Kidney (tissue), 14 donors: ENCODE data around the gene DGKI. TPM values are rescaled to one million over a fixed set of nuclear protein-coding genes. Genes with fewer than 3 reads are reported as not detected.

Source experiments
- DNase-seq, 5 donors: peaks; one replicate each; pipeline ENCODE4 v3.0.0-alpha.2; 2013 to 2020
- FAIRE-seq: peaks from 2 replicates; lab custom pipeline; 2012; peaks lifted over from hg19 to GRCh38; lab: Jason Lieb, UNC
- H3K27ac ChIP-seq, 2 donors: one replicate each; pipeline ENCODE4 v1.7.0; 2013; ENCODE audit warnings: low read depth in 2 of 2, low read length in 2 of 2, inconsistent platforms in 1 of 2
- H3K27me3 ChIP-seq: one replicate; pipeline ENCODE4 v1.7.1; 2013; ENCODE audit warnings: low read length, inconsistent platforms; ENCODE audit not compliant: control insufficient read depth, insufficient read depth
- H3K36me3 ChIP-seq, 3 donors: one replicate each; pipeline versions ENCODE4 v1.7.0 to v1.7.1; 2013; ENCODE audit warnings: low read length in 3 of 3, control low read depth in 1 of 3, inconsistent platforms in 1 of 3; ENCODE audit not compliant: insufficient read depth in 3 of 3, control insufficient read depth in 2 of 3
- H3K4me1 ChIP-seq, 3 donors: one replicate each; pipeline versions ENCODE4 v1.7.0 to v1.7.1; 2013; ENCODE audit warnings: low read length in 3 of 3, inconsistent platforms in 1 of 3, low read depth in 1 of 3; ENCODE audit not compliant: control insufficient read depth in 2 of 3, insufficient read depth in 2 of 3
- H3K4me3 ChIP-seq, 3 donors: one replicate each; pipeline versions ENCODE4 v1.7.0 to v1.8.1; 2013; ENCODE audit warnings: low read length in 3 of 3, control low read depth in 1 of 3, inconsistent platforms in 1 of 3
- H3K9ac ChIP-seq, 3 donors: one replicate each; pipeline versions ENCODE4 v1.7.0 to v1.7.1; 2013; ENCODE audit warnings: low read length in 3 of 3, control low read depth in 1 of 3, inconsistent platforms in 1 of 3
- H3K9me3 ChIP-seq, 3 donors: one replicate each; pipeline versions ENCODE4 v1.7.0 to v1.7.1; 2013; ENCODE audit warnings: low read length in 3 of 3, control low read depth in 1 of 3, inconsistent platforms in 1 of 3; ENCODE audit not compliant: control insufficient read depth in 2 of 3, insufficient read depth in 1 of 3
- CTCF ChIP-seq: IDR thresholded peaks from 3 replicates; pipeline ENCODE4 v1.5.1; 2012; ENCODE audit warnings: mild to moderate bottlenecking, moderate library complexity, borderline replicate concordance; ENCODE audit not compliant: insufficient read depth; ENCODE audit errors: extremely low read depth
- intact Hi-C: fragments of 100-400 bp; cut with DNase I; formaldehyde crosslinking; loops from one replicate; pipeline ENCODE4 v1.11.1; 2022
- polyA plus RNA-seq: library from polyadenylated mRNA; stranded (reverse); fragments of 350-450 nt; fragmentation: Illumina TruSeq; extraction: RNeasy Lipid Tissue Mini Kit (QIAGEN cat#74804); gene quantifications from one replicate; pipeline ENCODE4 v1.2.3, GENCODE V29; 2014; ENCODE audit warnings: low read depth, low replicate concordance; ENCODE audit not compliant: insufficient read depth
- total RNA-seq: library from RNA; stranded (reverse); fragmentation: NEBNext Ultra II Directional; extraction: Animal tissue kit (Norgen Biotek cat#: 25700); gene quantifications from one replicate; pipeline ENCODE4 v1.2.1, GENCODE V29; 2021
- donor health status: control.
- donor health status: control.
- donor health status: control.
- donor health status: control.
- donor health status: control.
- donor health status: DM: yes; HTN: yes; CAD: no.
- donor health status: Normal renal cell carcinoma (clear cell type).

The DGKI gene
- total and polyA plus RNA-seq, 2 donors from 2014 or later: 1.3 to 2.5 TPM

DNA sequence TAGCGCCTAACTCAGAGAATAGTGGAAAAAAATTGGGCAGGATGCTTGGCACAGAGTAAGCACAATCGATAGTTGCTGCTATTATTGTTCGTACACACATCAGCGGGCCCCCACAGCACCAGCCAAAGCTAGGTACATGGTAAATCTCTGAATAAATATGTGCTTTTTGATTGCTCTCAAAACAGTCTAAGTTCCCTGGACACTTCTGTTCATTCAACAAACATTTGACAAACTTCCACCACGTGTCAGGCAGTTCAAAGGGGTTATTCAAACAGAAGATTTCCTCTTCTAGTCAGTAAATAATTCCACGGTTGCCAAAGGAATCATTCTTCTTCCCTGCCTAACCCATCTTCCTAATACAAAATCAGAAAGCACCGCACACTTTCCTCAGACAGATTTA, 150.8 kb downstream of the DGKI start:
- H3K4me3 ChIP-seq: no peak overlapping the region
- H3K4me1 ChIP-seq: no peaks in the 10 kb centered on the region
- DNase-seq: peak in 1 of 5 donors; percentile 5
- intact Hi-C loops: no loop called here
- H3K9ac ChIP-seq: no peak overlapping the region
- no peaks in the 10 kb centered on the region for H3K9me3 ChIP-seq
- H3K27me3 ChIP-seq: no peaks in the 10 kb centered on the region
- TF ChIP-seq CTCF: no peak
- FAIRE-seq: no peak
- no peaks in the 10 kb centered on the region for H3K36me3 ChIP-seq
- no peak overlapping the region for H3K27ac ChIP-seq

DNA sequence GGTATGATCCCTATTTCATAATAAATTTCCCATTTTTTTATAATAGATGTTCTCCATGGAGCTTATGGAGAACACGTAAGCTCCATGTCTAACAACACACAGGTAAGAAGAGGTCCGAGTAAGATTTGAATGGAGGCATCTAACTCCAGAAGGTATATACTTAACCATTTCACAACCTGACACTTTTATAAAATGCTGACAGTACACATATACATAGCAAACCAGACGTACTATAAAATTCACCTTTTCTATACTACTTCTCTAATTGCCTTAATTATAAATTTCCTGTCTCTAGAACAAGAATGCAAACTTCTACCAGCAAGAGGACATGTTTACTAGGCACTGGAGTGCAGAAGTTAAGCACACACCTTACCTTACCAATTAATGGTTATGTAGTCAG, 151.3 kb downstream of the DGKI start:
- TF ChIP-seq CTCF: no peak
- Histone ChIP-seq H3K9ac (no peak overlapping the region), H3K9me3 (no peaks in the 10 kb centered on the region), H3K27ac (no peak overlapping the region), H3K36me3 (no peaks in the 10 kb centered on the region), H3K4me3 (no peak overlapping the region), H3K4me1 (no peaks in the 10 kb centered on the region), H3K27me3 (no peaks in the 10 kb centered on the region)
- FAIRE-seq (no peak), DNase-seq (no peak)
- intact Hi-C loops: no loop called here

DNA sequence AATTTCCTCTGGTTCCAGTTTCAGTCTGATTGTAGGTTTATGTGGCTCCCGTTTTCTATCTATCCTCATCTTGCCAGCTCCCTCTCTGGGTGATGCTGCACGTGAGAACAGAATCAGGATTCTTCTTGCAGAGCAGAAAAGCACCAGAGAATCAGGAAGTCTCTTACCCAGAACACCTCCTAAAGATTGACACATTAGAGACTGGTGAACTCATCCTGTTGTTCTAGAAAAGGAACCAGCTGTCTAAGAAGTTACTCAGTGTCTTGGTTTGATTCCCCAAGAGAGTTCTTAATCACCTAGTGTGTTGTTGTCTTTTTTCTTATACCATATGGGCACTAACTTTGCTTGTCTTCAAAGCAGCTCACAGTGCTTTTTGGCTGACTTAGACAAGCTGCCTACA, 152.4 kb downstream of the DGKI start:
- intact Hi-C loops: no loop called here
- FAIRE-seq (no peak), DNase-seq (no peak)
- Histone ChIP-seq H3K4me1 (no peaks in the 10 kb centered on the region), H3K36me3 (no peaks in the 10 kb centered on the region), H3K27me3 (no peaks in the 10 kb centered on the region), H3K4me3 (no peak overlapping the region), H3K9me3 (no peaks in the 10 kb centered on the region), H3K9ac (no peak overlapping the region), H3K27ac (no peak overlapping the region)
- TF ChIP-seq CTCF: no peak

GRCh38 chr7:137692399-137692798, 154.4 kb downstream of the DGKI start:
- H3K36me3 ChIP-seq: no peaks in the 10 kb centered on the region
- intact Hi-C loops: no loop called here
- FAIRE-seq: no peak

More at GRCh38 chr7:137692399-137692798, 154.4 kb downstream of the DGKI start:
- Histone ChIP-seq H3K9ac (no peak overlapping the region), H3K9me3 (no peaks in the 10 kb centered on the region), H3K27me3 (no peaks in the 10 kb centered on the region), H3K4me1 (no peaks in the 10 kb centered on the region), H3K4me3 (no peak overlapping the region), H3K27ac (no peak overlapping the region)
- no peak for TF ChIP-seq CTCF
- DNase-seq: no peak
